Activated naive CD8-positive, alpha-beta T cell treated with anti-CD3 and anti-CD28 coated beads, Interleukin-2, amount 50 U/mL, for 24 hours (primary cell): Measurements from ENCODE around the gene EMC9.

Source experiments
- ATAC-seq: fragments of 150-1000 bp; cut with Tn5 transposase; one replicate; pipeline ENCODE4 v1.10.0; 2021
- DNase-seq: peaks from one replicate; pipeline ENCODE4 v3.0.0; 2021
- H3K27ac Mint-ChIP-seq: one replicate; pipeline ENCODE4 v1.8.0; 2021; ENCODE audit warnings: mild to moderate bottlenecking, mixed read lengths
- H3K27me3 Mint-ChIP-seq: one replicate; pipeline ENCODE4 v1.8.0; 2021; ENCODE audit warnings: mixed read lengths
- H3K36me3 Mint-ChIP-seq: one replicate; pipeline ENCODE4 v1.8.0; 2021; ENCODE audit warnings: low read depth, mixed read lengths
- H3K4me1 Mint-ChIP-seq: one replicate; pipeline ENCODE4 v1.8.0; 2021; ENCODE audit warnings: mixed read lengths
- H3K4me3 Mint-ChIP-seq: one replicate; pipeline ENCODE4 v1.8.0; 2021; ENCODE audit warnings: mild to moderate bottlenecking, moderate library complexity, mixed read lengths
- H3K9me3 Mint-ChIP-seq: one replicate; pipeline ENCODE4 v1.8.0; 2021; ENCODE audit warnings: mixed read lengths

EMC9 gene

DNA sequence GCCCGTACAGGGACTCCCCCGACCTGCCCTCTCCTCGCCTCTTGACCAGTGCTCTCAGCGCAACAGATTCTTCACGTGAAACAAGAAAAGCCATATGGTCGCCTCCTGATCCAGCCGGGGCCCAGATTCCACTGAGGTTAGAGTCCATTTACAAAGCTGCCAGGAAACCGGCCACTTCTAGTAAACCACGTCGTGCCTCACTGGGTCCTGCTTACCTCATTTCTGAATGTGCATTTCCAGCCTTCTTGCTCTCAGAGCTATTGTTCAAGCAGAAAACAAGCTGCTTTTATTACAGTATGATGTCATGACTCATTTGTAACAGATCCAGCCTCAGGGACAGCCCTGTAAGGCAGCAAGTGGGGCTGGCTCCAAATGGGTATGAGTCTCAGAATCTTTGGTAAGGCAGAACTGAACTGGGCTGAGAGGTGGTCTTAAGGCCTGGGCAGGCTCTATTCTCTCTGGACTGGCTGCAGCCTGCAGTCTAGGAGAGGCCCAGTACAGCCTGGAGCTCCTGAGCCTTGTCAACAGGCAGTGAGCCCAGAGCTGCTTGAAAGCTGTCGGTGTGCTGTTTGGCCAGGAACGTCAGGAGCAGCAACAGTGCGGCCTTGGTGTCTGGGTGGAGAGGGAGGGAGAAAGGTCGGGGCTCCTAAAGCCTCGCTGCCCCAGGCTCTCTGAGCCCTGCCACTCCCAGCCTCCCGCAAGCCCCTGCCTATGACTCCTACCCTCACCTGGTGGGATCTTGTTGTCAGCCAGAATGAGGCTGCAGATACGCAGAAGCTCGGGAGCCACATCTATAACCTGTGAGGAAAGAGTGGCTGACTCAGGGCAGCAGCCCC, 38.8 kb upstream of the EMC9 start:
- H3K4me1 Mint-ChIP-seq = no peaks in the 10 kb centered on the region
- no peaks in the 10 kb centered on the region for H3K9me3 Mint-ChIP-seq
- ATAC-seq = no peak
- peaks cover 29% of the 10 kb centered on the region for H3K36me3 Mint-ChIP-seq
- no peaks in the 10 kb centered on the region for H3K27me3 Mint-ChIP-seq
- H3K4me3 Mint-ChIP-seq = no peak overlapping the region
- no peak for DNase-seq
- H3K27ac Mint-ChIP-seq = peak overlapping the region; percentile 47

DNA sequence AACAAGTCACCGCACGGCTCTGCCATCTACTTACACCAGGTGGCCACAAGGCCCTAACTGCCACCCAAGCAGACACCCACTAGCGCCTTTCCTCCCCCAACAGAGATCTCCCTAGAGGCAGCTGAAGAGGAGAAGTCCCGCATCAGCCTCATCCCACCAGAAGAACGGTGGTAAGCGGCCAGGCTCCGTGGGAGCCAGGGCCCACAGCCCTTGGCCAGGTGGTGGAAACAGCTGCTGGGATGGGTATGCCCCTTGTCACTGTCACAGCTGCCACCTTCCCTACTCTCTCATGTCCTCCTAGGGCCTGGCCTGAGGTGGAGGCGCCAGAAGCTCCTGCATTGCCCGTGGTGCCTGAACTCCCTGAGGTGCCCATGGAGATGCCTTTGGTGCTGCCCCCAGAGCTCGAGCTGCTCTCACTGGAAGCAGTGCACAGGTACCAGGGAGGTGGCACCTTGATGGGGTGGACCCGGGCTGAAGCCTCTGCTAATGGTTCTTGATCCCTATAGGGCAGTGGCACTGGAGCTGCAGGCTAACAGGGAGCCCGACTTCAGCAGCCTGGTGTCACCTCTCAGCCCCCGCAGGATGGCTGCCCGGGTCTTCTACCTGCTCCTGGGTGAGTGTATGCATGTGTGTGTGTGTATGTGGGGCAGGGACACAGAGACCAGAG, 38.0 kb upstream of the EMC9 start:
- peak overlapping the region; percentile 47 for H3K27ac Mint-ChIP-seq
- peaks cover 27% of the 10 kb centered on the region for H3K36me3 Mint-ChIP-seq
- ATAC-seq (no peak), DNase-seq (no peak)
- H3K4me3 Mint-ChIP-seq = no peak overlapping the region
- H3K9me3 Mint-ChIP-seq = no peaks in the 10 kb centered on the region
- H3K27me3 Mint-ChIP-seq = no peaks in the 10 kb centered on the region
- no peaks in the 10 kb centered on the region for H3K4me1 Mint-ChIP-seq

DNA sequence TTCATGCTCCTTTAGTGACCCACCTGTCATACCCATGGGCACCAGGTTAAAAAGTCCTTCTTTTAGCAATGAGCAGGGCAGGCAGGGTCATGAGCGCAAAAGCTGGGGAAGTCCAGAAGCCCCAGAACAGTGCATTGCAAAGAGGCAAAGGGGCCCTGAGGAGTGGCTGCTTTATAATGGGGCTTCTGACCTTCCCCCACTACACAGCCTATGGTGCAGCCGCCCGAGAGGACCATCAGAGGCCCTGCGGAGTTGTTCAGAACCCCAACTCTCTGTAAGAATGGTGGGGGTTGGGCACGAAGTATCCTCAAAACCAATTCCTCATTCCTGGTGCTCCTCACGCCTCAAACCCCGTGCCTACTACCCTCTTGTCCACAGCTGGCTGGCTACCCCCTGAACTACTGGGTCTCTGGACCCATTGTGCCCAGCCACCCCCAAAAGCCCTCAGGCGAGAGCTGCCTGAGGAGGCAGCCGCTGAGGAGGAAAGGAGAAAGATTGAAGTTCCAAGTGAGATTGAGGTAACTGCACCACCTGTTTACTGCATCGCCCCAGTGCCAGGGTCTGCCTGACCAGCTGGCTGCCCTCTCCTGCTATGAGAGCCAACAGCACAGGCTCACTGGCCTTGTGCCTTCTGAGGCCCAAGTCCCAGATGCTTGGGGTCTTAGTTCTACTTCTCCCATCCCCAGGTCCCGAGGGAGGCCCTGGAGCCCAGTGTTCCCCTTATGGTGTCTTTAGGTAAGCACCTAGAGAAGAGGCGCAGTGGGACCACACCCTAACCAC, 37.2 kb upstream of the EMC9 start:
- Mint-ChIP-seq H3K36me3 (peaks cover 26% of the 10 kb centered on the region), H3K9me3 (no peaks in the 10 kb centered on the region), H3K4me3 (no peak overlapping the region), H3K4me1 (no peaks in the 10 kb centered on the region), H3K27ac (peak overlapping the region; percentile 22), H3K27me3 (no peaks in the 10 kb centered on the region)
- ATAC-seq (no peak), DNase-seq (no peak)

DNA sequence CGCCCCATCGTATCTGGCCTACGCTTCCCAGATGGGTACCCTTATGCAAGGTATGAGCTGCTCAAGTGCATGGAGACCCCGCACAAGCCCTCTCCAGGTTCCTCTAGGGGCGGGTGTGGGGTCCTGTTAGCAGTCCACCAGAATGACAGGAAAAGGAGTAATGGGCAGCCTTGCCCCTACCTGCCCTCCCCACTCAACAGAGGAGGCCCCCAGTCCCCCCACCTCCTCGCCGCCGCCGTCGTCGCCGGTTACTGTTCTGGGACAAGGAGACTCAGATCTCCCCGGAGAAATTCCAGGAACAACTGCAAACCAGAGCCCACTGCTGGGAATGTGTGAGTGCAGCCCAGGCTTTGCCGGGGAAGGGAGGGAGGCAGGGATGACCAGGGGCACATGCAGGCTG, 36.5 kb upstream of the EMC9 start:
- ATAC-seq (no peak), DNase-seq (no peak)
- Mint-ChIP-seq H3K27me3 (no peaks in the 10 kb centered on the region), H3K36me3 (peaks cover 23% of the 10 kb centered on the region), H3K4me1 (peaks cover 3% of the 10 kb centered on the region), H3K9me3 (no peaks in the 10 kb centered on the region), H3K4me3 (no peak overlapping the region), H3K27ac (no peak overlapping the region)

DNA sequence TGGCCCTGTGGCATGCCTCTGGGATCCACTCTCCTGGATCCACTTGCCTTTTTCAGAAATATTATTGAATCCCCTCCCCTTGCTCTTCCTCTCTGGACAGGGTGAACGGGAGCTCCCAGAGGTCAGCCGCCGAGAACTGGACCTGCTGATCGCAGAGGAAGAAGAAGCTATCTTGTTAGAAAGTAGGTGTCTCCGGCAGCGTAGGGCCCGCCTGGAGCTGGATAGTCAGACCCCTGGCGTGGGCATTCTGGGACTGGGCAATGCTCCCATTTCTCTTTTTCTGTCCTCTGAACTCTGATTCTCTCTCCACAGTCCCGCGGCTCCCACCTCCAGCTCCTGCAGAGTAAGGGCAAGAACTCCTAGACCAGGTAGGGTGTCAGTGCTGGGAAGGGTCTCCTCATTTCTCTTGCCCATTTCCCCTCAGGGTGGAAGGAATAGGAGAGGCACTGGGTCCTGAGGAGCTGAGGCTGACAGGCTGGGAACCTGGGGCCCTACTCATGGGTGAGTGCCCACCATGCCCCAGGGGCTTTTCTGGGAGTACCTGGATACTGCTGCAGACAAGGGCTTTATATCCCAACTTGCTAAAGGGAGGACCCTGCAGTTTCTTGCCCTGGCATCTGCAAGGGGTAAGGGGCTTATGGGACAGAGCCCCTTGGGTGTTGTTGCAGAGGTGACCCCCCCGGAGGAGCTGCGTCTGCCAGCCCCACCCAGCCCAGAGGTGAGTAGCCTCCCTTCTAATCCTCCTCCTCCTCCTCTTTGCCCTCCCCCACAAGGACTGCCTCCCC, 35.8 kb upstream of the EMC9 start:
- no peaks in the 10 kb centered on the region for H3K27me3 Mint-ChIP-seq
- H3K27ac Mint-ChIP-seq = no peak overlapping the region
- DNase-seq (no peak), ATAC-seq (no peak)
- no peak overlapping the region for H3K4me3 Mint-ChIP-seq
- H3K9me3 Mint-ChIP-seq = no peaks in the 10 kb centered on the region
- peaks cover 19% of the 10 kb centered on the region for H3K36me3 Mint-ChIP-seq
- peaks cover 6% of the 10 kb centered on the region for H3K4me1 Mint-ChIP-seq

DNA sequence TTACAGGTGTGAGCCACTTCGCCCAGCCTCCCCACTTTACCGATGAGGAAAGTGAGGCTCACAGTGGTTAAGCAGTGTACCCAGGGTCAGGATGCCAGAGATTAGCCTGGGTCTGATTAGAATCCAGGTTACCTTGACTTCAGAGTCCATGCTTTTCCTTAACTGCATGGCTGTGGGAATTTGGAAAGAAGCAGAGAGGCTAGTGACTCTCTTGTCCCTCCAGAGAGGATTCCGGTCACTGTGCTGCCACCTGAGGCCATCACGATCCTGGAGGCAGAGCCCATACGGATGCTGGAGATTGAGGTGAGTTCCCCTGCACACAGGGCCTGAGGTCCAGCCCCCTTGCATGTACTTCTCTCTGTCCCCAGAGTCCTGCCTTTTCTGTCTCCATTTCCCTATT, 35.2 kb upstream of the EMC9 start:
- no peak overlapping the region for H3K27ac Mint-ChIP-seq
- peaks cover 14% of the 10 kb centered on the region for H3K36me3 Mint-ChIP-seq
- peaks cover 9% of the 10 kb centered on the region for H3K4me1 Mint-ChIP-seq

DNA sequence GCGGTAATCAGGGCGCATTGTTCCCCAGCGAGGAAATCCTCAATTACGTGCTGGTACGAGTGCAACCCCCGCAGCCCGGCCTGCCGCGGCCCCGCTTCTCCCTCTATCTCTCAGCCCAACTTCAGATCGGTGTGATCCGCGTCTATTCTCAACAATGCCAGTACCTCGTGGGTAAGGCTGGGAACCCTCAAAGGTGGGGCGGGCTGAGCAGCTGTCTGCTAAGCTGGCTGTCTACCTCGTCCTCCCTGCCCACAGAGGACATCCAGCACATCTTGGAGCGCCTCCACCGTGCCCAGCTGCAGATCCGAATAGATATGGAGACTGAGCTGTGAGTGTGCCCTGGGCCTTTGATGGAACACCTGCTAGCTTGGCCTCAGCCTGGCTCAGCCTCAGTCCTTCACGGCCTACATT, 31.5 kb upstream of the EMC9 start:
- DNase-seq (no peak), ATAC-seq (no peak)
- Mint-ChIP-seq H3K4me1 (peaks cover 21% of the 10 kb centered on the region), H3K27ac (no peak overlapping the region), H3K4me3 (peak overlapping the region; percentile 75), H3K27me3 (no peaks in the 10 kb centered on the region), H3K36me3 (peaks cover 16% of the 10 kb centered on the region), H3K9me3 (no peaks in the 10 kb centered on the region)

More for the DNA sequence above, 35.2 kb upstream of the EMC9 start:
- Mint-ChIP-seq H3K4me3 (no peak overlapping the region), H3K27me3 (no peaks in the 10 kb centered on the region), H3K9me3 (no peaks in the 10 kb centered on the region)
- DNase-seq = no peak
- ATAC-seq = no peak

DNA sequence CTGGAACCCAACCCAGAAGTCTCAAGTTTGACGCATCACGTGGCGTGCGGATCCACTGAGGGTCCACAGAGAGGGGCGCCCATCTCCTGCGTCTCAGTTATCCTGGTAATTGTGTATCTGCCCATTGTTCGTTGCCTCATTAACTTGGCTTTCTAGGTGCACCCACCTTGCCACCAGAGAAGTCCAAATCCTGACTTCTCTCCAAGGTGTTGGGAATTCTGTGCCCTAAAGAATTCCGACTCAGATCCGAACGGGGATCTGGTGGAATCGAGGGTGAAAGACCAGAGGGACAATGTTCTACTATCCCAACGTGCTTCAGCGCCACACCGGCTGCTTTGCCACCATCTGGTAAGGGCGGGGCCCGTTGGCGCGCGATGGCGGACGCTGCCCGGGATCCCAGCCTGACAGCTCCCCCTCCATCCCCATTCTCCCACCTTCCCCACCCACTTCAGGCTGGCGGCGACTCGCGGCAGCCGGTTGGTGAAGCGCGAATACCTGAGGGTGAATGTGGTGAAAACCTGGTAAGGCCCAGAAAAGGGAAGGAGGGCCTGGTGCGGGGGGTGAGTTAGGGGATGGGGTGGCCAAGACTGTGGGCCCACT, 31.0 kb upstream of the EMC9 start:
- no peaks in the 10 kb centered on the region for H3K9me3 Mint-ChIP-seq
- peaks cover 18% of the 10 kb centered on the region for H3K36me3 Mint-ChIP-seq
- no peak for DNase-seq

DNA sequence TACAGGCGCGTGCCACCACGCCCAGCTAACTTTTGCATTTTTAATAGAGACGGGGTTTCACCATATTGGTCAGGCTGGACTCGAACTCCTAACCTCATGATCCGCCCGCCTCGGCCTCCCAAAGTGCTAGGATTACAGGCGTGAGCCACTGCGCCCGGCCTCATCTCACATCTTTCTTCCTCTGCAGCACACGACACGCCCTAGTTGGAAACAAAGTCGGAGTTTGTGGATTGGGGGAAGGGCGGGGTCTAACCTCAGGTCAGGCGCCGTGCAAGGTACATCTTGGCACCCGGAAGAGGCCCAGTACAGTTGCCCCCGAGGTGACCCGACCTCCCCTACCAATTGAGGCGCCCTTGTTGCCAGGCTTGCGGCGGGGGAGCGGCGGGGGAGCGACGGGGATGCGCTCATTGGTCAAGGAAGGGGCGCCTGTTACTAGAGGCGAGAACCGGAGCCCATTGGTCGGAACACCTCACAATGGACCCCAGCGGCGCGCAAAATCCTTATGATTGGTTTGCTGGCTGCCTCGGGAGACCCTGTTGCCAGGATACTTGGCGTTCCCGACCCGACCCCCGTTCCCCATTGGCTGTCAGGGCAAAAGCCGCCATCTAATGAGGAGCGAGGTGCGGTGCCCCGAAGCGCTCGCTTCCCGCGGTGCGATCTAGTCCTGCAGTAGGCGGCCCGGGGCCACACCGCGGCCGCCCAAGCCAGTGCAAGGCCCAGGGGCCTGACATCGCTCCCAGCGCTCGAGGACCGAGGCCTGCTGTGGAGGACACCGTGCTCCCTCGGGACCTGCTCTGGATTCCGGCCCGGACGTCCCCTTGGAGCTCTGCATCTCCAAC, 30.2 kb upstream of the EMC9 start, which contains the start of gene REC8:
Gene REC8, plus strand, starts transcription at position 659 of the 839 bp plus-strand sequence. CDS start 473 bp downstream, outside the sequence.
- Mint-ChIP-seq H3K9me3 (no peaks in the 10 kb centered on the region), H3K27ac (peak within 1 kb of the TSS; percentile 22), H3K4me1 (peaks cover 24% of the 10 kb centered on the region), H3K27me3 (no peaks in the 10 kb centered on the region), H3K4me3 (peak within 1 kb of the TSS; percentile 77), H3K36me3 (peaks cover 21% of the 10 kb centered on the region)
- ATAC-seq (peak; percentile 83), DNase-seq (peak; percentile 78)

More for the DNA sequence above, 31.0 kb upstream of the EMC9 start:
- no peaks in the 10 kb centered on the region for H3K27me3 Mint-ChIP-seq
- peaks cover 22% of the 10 kb centered on the region for H3K4me1 Mint-ChIP-seq
- no peak for ATAC-seq
- H3K27ac Mint-ChIP-seq = peak overlapping the region; percentile 14
- peak overlapping the region; percentile 75 for H3K4me3 Mint-ChIP-seq

DNA sequence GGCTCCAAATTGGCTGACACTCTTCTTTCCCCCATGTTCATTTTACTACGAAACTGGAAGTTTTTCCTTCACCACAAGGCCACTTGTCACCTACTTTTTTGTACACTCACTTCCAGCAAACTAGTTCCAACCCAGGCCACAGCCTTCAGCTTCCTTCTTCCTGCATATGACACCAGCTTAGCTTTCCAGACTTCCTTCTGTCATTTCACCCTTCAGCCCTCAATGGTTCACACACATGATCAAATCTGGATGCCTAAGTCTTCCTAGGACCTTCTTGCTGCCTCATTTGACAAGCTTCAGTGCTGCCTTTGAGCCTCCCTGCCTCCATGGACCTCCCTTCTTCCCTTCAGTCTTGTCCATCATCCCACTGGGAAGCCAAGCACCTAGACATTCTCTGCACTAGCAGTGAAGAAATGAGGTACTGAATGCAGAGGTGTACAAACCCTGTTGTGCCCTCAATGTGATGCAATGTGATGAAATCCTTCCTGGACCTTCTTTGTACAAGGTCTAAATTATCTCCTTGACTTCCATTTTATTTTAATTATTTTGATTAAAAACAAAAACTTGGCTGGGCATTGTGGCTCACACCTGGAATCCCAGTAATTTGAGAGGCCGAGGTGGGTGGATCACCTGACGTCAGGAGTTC, 26.2 kb upstream of the EMC9 start:
- peaks cover 42% of the 10 kb centered on the region for H3K4me1 Mint-ChIP-seq
- H3K36me3 Mint-ChIP-seq = peaks cover 50% of the 10 kb centered on the region
- no peaks in the 10 kb centered on the region for H3K9me3 Mint-ChIP-seq
- DNase-seq = no peak
- peak overlapping the region; percentile 28 for H3K27ac Mint-ChIP-seq
- H3K4me3 Mint-ChIP-seq = no peak overlapping the region
- no peak for ATAC-seq
- H3K27me3 Mint-ChIP-seq = no peaks in the 10 kb centered on the region

DNA sequence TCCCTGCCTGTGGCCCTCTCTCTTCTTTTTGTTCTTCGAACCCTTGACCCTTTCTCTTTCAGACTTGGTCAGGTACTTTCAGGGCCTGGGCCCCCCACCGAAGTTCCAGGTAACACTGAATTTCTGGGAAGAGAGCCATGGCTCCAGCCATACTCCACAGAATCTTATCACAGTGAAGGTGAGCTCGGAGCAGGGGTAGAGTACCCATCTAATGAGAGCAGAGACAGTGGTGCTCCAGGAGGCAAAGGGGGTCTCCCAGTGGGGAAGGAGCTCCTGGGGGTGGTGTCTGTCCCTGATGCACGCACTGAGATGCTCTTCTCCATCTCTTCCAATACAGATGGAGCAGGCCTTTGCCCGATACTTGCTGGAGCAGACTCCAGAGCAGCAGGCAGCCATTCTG, 24.4 kb upstream of the EMC9 start:
- peaks cover 2% of the 10 kb centered on the region for H3K27me3 Mint-ChIP-seq
- no peak overlapping the region for H3K4me3 Mint-ChIP-seq
- H3K36me3 Mint-ChIP-seq = peaks cover 64% of the 10 kb centered on the region
- peaks cover 45% of the 10 kb centered on the region for H3K4me1 Mint-ChIP-seq
- H3K27ac Mint-ChIP-seq = peak overlapping the region; percentile 58
- no peak for DNase-seq
- no peaks in the 10 kb centered on the region for H3K9me3 Mint-ChIP-seq
- no peak for ATAC-seq

DNA sequence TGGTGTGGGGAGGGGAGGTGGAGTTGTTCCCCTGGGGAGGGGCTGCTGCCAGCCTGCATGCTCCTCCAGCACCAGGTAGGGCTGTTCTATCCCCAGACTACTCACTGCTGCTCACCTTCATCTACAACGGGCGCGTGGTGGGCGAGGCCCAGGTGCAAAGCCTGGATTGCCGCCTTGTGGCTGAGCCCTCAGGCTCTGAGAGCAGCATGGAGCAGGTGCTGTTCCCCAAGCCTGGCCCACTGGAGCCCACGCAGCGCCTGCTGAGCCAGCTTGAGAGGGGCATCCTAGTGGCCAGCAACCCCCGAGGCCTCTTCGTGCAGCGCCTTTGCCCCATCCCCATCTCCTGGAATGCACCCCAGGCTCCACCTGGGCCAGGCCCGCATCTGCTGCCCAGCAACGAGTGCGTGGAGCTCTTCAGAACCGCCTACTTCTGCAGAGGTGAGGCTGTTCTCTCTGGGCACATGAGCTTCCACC, 23.2 kb upstream of the EMC9 start:
- Mint-ChIP-seq H3K27me3 (peaks cover 2% of the 10 kb centered on the region), H3K4me1 (peaks cover 48% of the 10 kb centered on the region), H3K9me3 (no peaks in the 10 kb centered on the region), H3K4me3 (no peak overlapping the region), H3K36me3 (peaks cover 66% of the 10 kb centered on the region), H3K27ac (peak overlapping the region; percentile 77)
- no peak for DNase-seq
- no peak for ATAC-seq
